NCI-H146 treated with DMSO at 0.1 percent for 48 hours (cell line): ENCODE measurements around the gene OR5AS1.
"Not testable (repeated sequence)": the region's sequence is repeated elsewhere in the genome, so short reads cannot be mapped to it uniquely, and the experiment has no call there.

Experiments
- DNase-seq: peaks from one replicate; lab custom pipeline; 2025; ENCODE audit not compliant: unreplicated experiment; lab: John Stamatoyannopoulos, UW

OR5AS1 gene

GRCh38 chr11:56027354-56027753, at the start of gene OR5AS1:
TSS of gene OR5AS1 (plus strand) at chr11:56027654. CDS start at chr11:56030419, 2,765 bp downstream.
- DNase-seq, result no peak

DNA sequence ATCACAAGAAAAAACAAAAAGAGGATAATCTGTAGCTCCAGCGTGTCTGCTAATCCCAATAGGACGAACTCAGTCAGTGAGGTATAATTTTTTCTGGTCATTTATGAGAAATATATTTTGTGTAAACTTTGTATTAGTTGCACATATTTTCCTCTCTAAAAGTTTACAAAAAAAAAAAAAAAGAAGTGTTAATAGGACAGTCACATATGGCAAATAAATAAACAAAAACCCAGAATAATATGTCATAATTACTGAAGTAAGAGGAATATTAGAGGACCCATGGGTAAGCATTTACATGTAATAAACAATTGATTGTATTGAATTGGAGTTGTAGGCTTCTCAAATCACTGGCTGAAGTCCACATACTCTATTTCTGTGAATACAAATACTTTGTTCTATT, 32.9 kb upstream of the OR5AS1 start, which contains the start of gene OR5F1:
OR5F1 (minus strand) TSS at position 101 of the 400 bp plus-strand sequence; CDS start at position 101, 0 bp downstream.
- no peak for DNase-seq

DNA sequence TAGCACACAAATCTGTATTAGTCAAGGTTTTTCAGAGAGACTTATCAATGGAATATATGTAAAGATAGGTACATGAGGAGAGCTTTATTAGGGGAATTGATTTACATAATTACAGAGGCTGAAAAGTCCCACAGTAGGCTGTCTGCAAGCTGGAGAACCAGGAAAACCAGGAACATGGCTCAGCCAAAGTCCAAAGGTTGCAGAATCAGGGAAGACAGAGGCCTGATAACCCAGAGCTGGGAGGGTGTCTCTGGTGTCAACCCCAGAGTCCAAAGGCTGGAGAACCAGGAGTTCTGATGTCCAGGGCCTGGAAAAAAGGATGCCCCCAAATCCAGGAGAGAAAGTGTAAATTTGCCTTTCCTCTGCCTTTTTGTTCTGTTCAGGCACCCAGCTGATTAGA, 16.7 kb upstream of the OR5AS1 start:
- DNase-seq, result no peak

DNA sequence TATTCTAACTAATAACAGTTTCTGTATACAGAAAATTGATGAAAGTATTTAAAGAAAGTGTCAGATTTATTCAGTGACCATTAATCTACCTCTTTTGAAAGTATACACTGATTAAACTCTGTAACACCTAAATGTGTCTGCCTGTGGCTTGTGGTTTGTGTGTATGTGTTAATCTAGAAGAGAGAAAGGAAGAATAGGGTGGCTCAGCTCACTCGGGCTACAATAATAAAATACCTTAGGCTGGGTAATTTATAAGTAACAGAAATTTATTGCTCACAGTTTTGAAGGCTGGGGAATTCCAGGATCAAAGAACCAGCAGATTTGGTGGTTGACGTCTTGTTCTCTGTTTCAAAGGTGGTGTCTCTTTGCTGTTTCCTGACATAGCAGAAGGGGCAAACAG, 13.6 kb upstream of the OR5AS1 start:
- DNase-seq, result no peak

DNA sequence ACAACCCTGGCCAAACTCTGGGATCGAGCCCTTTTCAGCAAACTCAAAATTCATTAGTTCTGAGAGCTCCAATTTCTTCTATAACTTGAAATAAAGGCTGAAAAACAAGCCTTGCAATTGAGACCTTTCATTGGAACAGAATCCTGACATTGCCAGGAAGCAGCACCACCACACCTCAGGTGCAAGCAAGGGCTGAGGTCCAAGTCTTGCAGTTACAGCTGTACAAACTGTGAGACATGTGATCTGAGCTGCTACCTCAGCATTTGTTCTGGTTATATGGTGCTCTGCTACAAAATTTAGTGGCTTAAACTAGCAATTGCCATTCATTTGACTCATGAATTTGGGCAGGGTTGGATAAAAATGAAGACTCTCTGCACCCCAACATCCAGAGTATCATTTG, 18.1 kb downstream of the OR5AS1 start:
- no peak for DNase-seq

GRCh38 chr11:56048480-56048879, 21.0 kb downstream of the OR5AS1 start:
- no peak for DNase-seq

DNA sequence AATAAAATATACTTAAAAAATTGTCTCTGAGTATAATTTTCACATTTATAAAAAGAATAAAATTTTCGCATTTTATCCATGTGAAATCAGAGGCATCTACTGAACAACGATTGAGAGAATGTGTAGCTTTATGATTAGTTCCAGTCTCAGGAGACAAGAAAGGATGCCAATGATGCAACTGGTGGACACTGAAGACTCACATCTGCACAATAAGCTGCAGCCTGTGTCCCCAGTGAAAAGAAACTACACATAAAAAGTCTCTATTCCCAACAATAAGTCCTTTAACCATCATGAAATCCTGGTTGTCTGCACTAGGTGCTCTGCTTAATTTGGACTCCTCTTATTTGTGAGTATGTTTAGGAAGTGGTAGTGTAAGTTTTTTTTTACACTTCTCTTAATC, 22.0 kb downstream of the OR5AS1 start:
- no peak for DNase-seq

DNA sequence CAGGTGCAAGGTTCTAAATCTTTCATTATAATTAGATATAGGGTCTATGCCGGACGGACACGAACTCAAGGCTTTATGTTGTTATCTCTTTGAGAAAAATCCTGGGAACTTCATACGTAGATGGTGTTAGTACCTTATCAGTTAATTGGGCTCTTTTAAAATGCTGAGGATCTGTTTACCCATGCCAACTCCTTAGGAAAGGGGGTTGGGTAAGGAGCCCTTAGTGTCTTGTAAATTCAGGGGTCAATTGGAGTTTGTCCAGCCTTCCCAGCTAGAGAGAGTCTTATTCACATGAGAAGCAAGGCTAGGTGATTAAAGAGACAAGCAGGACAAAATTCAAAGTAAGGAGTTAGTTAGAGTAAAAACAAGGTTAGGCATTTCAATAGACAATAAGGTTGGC, 28.9 kb downstream of the OR5AS1 start:
- not testable (repeated sequence) for DNase-seq

GRCh38 chr11:56057661-56058237, 30.3 kb downstream of the OR5AS1 start:
- not testable (repeated sequence) for DNase-seq

DNA sequence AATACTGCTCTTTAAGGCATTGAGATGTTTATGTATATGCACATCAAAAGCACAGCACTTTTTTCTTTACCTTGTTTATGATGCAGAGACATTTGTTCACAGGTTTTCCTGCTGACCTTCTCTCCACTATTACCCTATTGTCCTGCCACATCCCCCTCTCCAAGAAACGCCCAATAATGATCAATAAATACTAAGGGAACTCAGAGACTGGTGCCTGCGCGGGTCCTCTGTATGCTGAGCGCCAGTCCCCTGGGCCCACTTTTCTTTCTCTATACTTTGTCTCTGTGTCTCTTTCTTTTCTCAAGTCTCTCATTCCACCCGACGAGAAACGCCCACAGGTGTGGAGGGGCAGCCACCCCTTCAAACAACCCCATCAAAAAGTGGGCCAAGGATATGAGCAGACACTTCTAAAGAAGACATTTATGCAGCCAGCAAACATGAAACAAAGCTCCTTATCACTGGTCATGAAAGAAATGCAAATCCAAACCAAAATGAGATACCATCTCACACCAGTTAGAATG, 30.9 kb downstream of the OR5AS1 start:
- not testable (repeated sequence) for DNase-seq

- DNase-seq, result no peak
These were observed 39.5 kb downstream of the OR5AS1 start for GRCh38 chr11:56066980-56067379.
